Effector memory CD8-positive, alpha-beta T cell (primary cell): ENCODE data around the gene TLR5.

ENCODE experiments used
- ATAC-seq: fragments of 150-1000 bp; cut with Tn5 transposase; replicated peaks from 2 replicates; pipeline ENCODE4 v1.10.0; 2021; ENCODE audit warnings: mild to moderate bottlenecking, moderate library complexity
- DNase-seq, 3 experiments: peaks; one replicate each; pipeline ENCODE4 v3.0.0; 2021
- H3K27ac Mint-ChIP-seq, 2 donors: one replicate each; pipeline ENCODE4 v1.8.0; 2022; ENCODE audit warnings: mild to moderate bottlenecking in 2 of 2, mixed read lengths in 2 of 2, moderate library complexity in 2 of 2
- H3K27me3 Mint-ChIP-seq, 2 donors: one replicate each; pipeline ENCODE4 v1.8.0; 2022; ENCODE audit warnings: mixed read lengths in 2 of 2
- H3K36me3 Mint-ChIP-seq: one replicate; pipeline ENCODE4 v1.8.0; 2022; ENCODE audit warnings: mild to moderate bottlenecking, moderate library complexity, mixed read lengths; ENCODE audit not compliant: insufficient read depth
- H3K4me1 Mint-ChIP-seq, 2 donors: one replicate each; pipeline ENCODE4 v1.8.0; 2022; ENCODE audit warnings: low read depth in 2 of 2, mixed read lengths in 2 of 2
- H3K4me3 Mint-ChIP-seq, 2 donors: one replicate each; pipeline ENCODE4 v1.8.0; 2022; ENCODE audit warnings: mild to moderate bottlenecking in 2 of 2, mixed read lengths in 2 of 2, moderate library complexity in 2 of 2
- H3K9me3 Mint-ChIP-seq, 2 donors: one replicate each; pipeline ENCODE4 v1.8.0; 2022; ENCODE audit warnings: mixed read lengths in 2 of 2

Gene TLR5

DNA sequence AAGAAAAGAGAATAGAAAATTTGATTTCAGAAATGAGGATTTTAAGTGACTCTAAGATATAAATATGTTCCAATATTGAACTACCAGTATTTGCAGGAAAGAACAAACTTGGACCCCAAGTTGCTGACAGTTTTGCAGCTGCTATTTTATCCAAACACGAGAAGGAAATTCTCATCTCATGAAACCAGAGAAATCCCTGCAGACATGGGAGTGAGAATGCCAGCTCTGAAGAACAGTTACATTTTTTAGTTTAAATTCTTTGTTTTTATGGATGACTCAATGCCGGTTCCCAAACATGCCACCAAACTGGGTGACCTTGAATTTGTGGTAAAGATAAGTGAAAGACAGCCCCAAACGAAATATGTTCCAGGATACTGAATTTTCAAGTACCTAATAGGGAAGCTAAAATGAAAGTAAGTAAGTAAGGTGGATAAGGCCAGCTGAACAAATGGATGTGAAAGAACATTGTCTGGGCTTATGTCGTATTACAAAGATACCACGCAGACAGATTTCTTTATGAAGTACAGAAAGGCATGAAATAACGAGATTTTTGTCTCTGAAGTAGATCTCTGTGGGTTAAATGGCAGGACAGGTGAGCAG, 19.9 kb downstream of the TLR5 start:
- no peaks in the 10 kb centered on the region for H3K27me3 Mint-ChIP-seq
- H3K4me3 Mint-ChIP-seq, result peak overlapping the region; percentile 56 to 77
- H3K27ac Mint-ChIP-seq, result peak overlapping the region in 1 of 2 donors; percentile 13

DNA sequence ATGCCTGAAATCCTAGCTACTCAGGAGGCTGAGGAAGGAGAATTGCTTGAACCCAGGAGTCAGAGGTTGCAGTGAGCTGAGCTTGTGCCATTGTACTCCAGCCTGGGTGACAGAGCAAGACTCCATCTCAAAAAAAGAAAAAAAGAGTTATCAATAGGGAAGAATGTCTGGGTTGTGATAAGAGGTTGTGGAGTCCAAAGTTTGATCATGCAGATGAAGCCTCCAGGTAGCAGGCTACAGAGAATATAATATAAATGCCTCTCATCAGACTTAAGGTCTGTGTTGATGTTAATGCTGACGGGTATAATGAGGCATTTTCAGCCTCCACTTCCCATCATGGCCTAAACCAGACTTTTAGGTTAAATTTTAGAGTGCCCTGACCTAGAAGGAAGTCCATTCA, 24.6 kb downstream of the TLR5 start:
- no peak overlapping the region for H3K4me3 Mint-ChIP-seq
- DNase-seq, result no peak
- peaks cover 3% of the 10 kb centered on the region in 2 donors for H3K4me1 Mint-ChIP-seq
- H3K27me3 Mint-ChIP-seq, result peaks cover 5 to 6% of the 10 kb centered on the region in 2 donors
- H3K27ac Mint-ChIP-seq, result no peak overlapping the region
- no peaks in the 10 kb centered on the region for H3K9me3 Mint-ChIP-seq
- ATAC-seq, result no peak
- H3K36me3 Mint-ChIP-seq, result peaks cover 3% of the 10 kb centered on the region

More for the DNA sequence above, 19.9 kb downstream of the TLR5 start:
- peaks cover 5 to 6% of the 10 kb centered on the region in 2 donors for H3K4me1 Mint-ChIP-seq
- H3K36me3 Mint-ChIP-seq, result no peaks in the 10 kb centered on the region
- no peak for DNase-seq
- no peaks in the 10 kb centered on the region for H3K9me3 Mint-ChIP-seq
- peak; percentile 10 for ATAC-seq

DNA sequence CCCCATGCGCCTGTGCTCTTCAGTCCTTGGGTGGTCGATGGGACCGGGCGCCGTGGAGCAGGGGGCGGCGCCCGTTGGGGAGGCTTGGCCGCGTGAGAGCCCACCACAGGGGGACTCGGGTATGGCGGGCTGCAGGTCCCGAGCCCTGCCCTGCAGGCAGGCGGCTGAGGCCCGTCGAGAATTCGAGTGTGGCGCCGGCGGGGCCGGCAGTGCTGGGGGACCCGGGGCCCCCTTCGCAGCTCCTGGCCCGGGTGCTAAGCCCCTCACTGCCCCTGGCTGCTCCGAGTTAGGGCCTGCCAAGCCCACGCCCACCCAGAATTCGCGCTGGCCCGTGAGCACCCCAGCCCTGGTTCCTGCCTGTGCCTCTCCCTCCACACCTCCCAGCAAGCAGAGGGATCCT, 26.1 kb downstream of the TLR5 start:
- no peak for DNase-seq

DNA sequence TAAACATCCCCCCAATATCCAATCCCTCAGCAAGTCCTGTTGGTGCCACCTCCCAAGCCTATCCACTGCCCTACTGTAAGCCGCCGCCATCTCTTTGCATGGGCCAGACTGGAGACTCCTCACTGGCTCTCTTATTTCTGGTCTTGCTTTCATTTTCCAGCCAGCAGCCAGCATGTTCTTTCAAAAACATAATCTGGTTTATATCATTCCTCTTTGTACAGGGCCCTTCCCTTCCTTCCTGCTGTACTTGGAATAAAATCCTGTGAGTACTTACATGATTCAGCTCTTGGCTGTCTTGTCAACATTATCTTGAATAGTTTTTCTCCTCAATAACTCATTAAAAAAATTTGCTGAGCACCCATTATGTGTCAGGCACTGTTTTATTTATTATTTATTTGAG, 28.2 kb downstream of the TLR5 start:
- Mint-ChIP-seq H3K27ac (no peak overlapping the region), H3K9me3 (no peaks in the 10 kb centered on the region), H3K36me3 (peaks cover 3% of the 10 kb centered on the region), H3K4me1 (no peaks in the 10 kb centered on the region), H3K27me3 (peaks cover 14 to 16% of the 10 kb centered on the region in 2 donors), H3K4me3 (no peak overlapping the region)
- ATAC-seq (no peak), DNase-seq (no peak)

More for the DNA sequence above, 26.1 kb downstream of the TLR5 start:
- no peak overlapping the region for H3K27ac Mint-ChIP-seq
- no peak for ATAC-seq
- no peaks in the 10 kb centered on the region for H3K4me1 Mint-ChIP-seq
- no peak overlapping the region for H3K4me3 Mint-ChIP-seq
- H3K9me3 Mint-ChIP-seq, result no peaks in the 10 kb centered on the region
- H3K36me3 Mint-ChIP-seq, result peaks cover 3% of the 10 kb centered on the region
- peaks cover 5 to 6% of the 10 kb centered on the region in 2 donors for H3K27me3 Mint-ChIP-seq

DNA sequence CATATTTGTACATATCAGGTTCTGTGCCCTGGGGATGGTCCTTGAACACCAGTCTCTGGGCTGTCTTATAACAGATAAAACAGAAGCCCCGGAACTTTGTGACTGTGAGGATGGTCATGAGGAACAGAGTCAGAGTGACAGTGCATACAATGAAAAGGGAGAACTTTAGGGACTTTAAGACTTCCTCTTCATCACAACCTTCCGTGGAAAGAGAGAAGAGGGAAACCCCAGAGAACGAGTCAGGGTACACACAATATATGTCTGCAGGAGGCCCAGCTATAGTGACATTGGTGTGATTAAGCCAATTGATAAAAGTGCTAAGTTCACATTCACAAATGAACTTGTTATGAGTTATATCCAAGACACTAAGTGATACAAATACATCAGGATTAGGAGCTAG, 32.1 kb downstream of the TLR5 start:
- H3K27me3 Mint-ChIP-seq, result peaks cover 25 to 26% of the 10 kb centered on the region in 2 donors
- H3K9me3 Mint-ChIP-seq, result no peaks in the 10 kb centered on the region
- no peak for ATAC-seq
- no peaks in the 10 kb centered on the region for H3K36me3 Mint-ChIP-seq
- DNase-seq, result no peak
- no peak overlapping the region for H3K27ac Mint-ChIP-seq
- H3K4me3 Mint-ChIP-seq, result no peak overlapping the region
- H3K4me1 Mint-ChIP-seq, result no peaks in the 10 kb centered on the region

DNA sequence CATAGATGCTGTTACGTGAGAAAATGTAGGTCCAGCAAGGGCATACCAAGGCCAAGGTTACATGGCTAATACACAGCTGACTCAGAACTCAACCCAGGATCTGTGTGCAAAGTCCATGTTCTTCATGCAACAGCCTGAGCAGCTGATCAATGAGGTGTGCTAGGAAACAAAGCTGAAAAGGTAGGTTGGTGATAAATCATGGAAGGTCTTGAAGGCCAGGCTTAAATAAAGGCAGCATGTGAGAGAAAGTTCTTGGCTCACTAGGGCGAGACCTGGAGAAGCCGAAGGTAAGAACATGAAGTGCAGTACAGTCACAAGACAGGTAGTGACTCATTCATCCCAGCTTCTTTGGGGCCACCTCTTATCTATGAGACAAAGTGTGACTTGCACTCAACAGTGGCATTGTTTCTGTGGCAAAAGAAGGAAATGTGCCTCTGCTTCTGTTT, 33.4 kb downstream of the TLR5 start:
- H3K27ac Mint-ChIP-seq, result no peak overlapping the region
- H3K9me3 Mint-ChIP-seq, result no peaks in the 10 kb centered on the region
- no peaks in the 10 kb centered on the region for H3K4me1 Mint-ChIP-seq
- no peaks in the 10 kb centered on the region for H3K36me3 Mint-ChIP-seq
- DNase-seq (no peak), ATAC-seq (no peak)
- H3K27me3 Mint-ChIP-seq, result peaks cover 28 to 30% of the 10 kb centered on the region in 2 donors
- no peak overlapping the region for H3K4me3 Mint-ChIP-seq

DNA sequence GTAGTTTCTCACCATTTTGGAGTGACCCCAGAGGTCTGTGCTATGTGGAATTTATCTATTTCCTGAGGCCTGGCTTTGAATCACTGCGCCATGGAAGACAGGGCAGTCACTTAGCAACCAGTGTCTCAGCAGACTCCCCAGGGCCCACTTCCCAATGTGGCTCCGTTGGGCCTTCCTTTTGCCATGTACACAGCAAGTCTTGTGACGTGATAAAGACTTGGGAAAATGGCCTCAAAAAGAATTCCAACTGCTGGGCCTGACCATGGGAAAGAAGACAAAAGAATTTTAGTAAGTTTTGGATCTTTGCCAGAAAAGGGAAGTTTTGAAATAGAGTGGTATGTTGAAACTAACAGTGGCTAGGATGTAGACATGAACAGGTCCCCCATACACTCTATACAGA, 36.2 kb downstream of the TLR5 start:
- Mint-ChIP-seq H3K4me3 (no peak overlapping the region), H3K27ac (no peak overlapping the region), H3K9me3 (no peaks in the 10 kb centered on the region), H3K27me3 (peaks cover 28 to 49% of the 10 kb centered on the region in 2 donors), H3K36me3 (no peaks in the 10 kb centered on the region), H3K4me1 (no peaks in the 10 kb centered on the region)
- ATAC-seq (no peak), DNase-seq (no peak)

DNA sequence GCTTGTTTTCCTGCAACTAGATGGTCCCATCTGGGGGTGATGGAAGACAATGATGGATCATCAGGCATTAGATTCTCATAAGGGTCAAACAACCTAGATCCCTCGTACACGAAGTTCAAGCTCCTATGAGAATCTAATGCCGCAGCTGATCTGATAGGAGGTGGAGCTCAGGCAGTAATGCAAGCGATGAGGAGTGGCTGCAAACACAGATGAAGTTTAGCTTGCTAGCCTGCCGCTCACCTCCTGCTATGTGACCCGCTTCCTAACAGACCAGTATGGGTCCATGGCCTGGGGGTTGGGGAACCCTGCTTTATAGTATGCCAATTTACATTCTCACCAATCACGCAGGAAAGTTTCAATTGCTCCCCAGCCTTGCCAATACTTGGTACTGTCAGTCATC, 37.5 kb downstream of the TLR5 start:
- no peaks in the 10 kb centered on the region for H3K36me3 Mint-ChIP-seq
- no peaks in the 10 kb centered on the region for H3K4me1 Mint-ChIP-seq
- no peak for ATAC-seq
- H3K4me3 Mint-ChIP-seq, result no peak overlapping the region
- H3K27ac Mint-ChIP-seq, result no peak overlapping the region
- no peak for DNase-seq
- H3K9me3 Mint-ChIP-seq, result no peaks in the 10 kb centered on the region
- peaks cover 28 to 53% of the 10 kb centered on the region in 2 donors for H3K27me3 Mint-ChIP-seq

DNA sequence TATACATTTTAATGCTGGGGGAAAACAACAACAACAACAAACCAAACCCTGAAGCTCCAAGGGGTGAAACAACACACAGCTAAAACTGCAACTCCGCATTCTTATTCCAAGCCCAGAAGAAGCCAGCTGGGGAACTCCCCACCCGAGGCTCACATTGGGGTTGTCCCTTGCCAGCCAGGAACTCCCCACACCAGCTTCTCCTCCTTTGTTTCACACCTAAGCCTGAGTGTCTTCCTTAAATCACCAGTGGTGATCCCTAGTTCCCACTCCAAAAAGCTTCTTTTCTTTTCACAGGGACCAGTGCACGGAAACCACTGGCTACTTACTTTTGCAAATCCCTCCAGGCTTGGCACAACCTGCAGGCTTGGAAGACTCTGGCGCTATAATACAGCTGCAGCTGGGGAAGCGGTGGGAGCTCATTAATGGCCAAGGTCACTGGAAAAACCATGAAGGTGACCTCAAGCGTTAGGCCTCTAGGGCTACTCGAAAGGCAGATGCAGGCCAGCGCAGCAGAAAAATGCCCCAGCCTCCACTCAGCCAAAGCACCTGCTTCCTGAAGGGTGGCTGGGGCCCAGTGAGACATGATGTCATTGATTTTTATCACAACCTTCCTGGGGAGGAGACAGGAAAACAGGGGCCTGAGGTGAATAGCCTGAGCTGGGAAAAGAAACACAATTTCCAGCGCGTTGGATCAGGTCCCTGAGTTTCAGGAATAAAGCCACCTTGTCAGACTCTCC, 40.1 kb downstream of the TLR5 start:
- Mint-ChIP-seq H3K27ac (no peak overlapping the region), H3K27me3 (peaks cover 30 to 65% of the 10 kb centered on the region in 2 donors)
- no peak for DNase-seq

DNA sequence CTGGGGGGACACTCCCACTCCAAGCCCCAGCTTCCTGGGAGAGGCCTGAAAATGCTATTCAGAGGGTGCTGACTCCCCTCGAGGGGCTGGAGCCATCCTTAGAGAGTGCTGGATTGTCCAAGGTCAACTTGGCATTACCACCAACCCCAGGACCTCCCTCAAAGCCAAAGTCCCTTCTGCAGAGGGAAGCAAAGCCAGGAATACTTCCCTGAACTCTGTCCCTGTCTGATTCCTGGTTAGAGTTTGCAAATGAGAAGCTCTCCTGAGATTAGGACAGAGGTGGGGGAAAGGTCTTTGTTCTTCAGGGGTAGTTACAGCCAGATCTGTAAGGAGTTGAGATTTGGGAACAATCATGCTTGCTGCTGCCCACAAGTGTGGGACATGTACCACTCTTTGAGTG, 45.3 kb downstream of the TLR5 start:
- no peak for ATAC-seq
- peaks cover 38 to 63% of the 10 kb centered on the region in 2 donors for H3K27me3 Mint-ChIP-seq
- DNase-seq, result no peak
- no peaks in the 10 kb centered on the region for H3K4me1 Mint-ChIP-seq
- peaks cover 0 to 4% of the 10 kb centered on the region in 2 donors for H3K9me3 Mint-ChIP-seq
- H3K36me3 Mint-ChIP-seq, result no peaks in the 10 kb centered on the region
- no peak overlapping the region for H3K27ac Mint-ChIP-seq
- no peak overlapping the region for H3K4me3 Mint-ChIP-seq

More for the DNA sequence above, 40.1 kb downstream of the TLR5 start:
- H3K4me1 Mint-ChIP-seq, result no peaks in the 10 kb centered on the region
- H3K4me3 Mint-ChIP-seq, result no peak overlapping the region
- peaks cover 0 to 4% of the 10 kb centered on the region in 2 donors for H3K9me3 Mint-ChIP-seq
- H3K36me3 Mint-ChIP-seq, result no peaks in the 10 kb centered on the region
- ATAC-seq, result no peak

DNA sequence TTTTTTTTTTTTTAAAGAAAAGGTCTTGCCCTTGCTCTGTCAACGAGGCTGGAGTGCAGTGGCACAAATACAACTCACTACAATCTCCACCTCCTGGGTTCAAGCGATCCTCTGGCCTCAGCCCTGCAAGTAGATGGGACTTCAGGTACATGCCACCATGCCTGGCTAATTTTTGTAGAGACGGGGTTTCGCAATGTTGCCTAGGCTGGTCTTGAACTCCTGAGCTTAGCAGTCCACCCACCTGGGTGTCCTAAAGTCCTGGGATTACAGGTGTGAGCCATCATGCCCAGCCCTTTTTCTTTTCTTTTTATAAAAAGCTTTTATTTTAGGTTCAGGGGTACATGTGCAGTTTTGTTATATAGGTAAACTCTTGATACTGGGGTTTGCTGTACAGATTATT, 47.2 kb downstream of the TLR5 start:
- peaks cover 0 to 4% of the 10 kb centered on the region in 2 donors for H3K9me3 Mint-ChIP-seq
- ATAC-seq, result no peak

DNA sequence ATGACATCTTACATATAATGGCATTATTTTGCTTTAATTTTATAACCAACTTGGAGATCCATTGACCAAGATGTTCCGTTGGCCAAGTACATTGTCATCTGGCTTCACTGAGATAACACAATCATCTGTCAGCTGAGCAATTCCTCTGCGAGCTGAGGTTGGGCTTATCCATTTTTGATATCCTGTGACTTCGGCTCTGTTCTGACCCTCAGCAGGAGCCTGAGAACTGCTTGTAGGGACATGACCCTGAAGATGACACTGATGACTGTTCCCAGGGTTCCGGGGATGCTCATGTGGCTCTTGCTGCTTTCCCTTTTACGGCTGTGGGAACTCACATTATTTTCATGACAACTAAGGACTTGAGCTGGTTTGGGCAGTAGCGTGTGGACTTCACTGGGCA, 51.2 kb downstream of the TLR5 start:
- Mint-ChIP-seq H3K4me3 (no peak overlapping the region), H3K27me3 (peaks cover 18 to 22% of the 10 kb centered on the region in 2 donors), H3K27ac (no peak overlapping the region), H3K36me3 (no peaks in the 10 kb centered on the region), H3K4me1 (peaks cover 0 to 2% of the 10 kb centered on the region in 2 donors), H3K9me3 (no peaks in the 10 kb centered on the region)
- DNase-seq (no peak), ATAC-seq (no peak)

More for the DNA sequence above, 47.2 kb downstream of the TLR5 start:
- Mint-ChIP-seq H3K36me3 (no peaks in the 10 kb centered on the region), H3K4me1 (no peaks in the 10 kb centered on the region), H3K4me3 (no peak overlapping the region), H3K27me3 (peaks cover 30 to 45% of the 10 kb centered on the region in 2 donors), H3K27ac (no peak overlapping the region)
- DNase-seq, result no peak

DNA sequence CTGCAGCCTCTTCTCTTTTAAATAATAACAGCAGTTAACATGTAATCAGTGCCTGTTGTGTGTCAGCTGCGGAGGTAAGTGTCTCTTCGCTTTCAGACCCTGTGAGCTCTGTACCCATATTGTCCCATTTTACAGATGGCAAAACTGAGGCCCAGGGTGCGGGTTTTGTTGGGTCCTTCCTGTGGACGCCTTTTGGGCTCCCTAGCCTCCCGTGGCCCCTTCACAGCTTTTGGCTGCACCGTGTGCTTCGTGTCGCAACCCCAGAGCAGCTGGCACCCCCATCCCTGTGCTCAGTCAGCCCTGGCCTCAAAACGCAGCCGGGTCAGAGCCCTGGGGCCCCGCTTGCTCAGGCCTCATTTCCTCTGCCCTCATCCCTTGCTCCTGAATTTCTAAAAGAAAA, 53.8 kb downstream of the TLR5 start:
- Mint-ChIP-seq H3K9me3 (no peaks in the 10 kb centered on the region), H3K4me1 (peaks cover 0 to 2% of the 10 kb centered on the region in 2 donors), H3K36me3 (no peaks in the 10 kb centered on the region), H3K27ac (no peak overlapping the region), H3K4me3 (no peak overlapping the region), H3K27me3 (peaks cover 10 to 16% of the 10 kb centered on the region in 2 donors)
- ATAC-seq (no peak), DNase-seq (no peak)

DNA sequence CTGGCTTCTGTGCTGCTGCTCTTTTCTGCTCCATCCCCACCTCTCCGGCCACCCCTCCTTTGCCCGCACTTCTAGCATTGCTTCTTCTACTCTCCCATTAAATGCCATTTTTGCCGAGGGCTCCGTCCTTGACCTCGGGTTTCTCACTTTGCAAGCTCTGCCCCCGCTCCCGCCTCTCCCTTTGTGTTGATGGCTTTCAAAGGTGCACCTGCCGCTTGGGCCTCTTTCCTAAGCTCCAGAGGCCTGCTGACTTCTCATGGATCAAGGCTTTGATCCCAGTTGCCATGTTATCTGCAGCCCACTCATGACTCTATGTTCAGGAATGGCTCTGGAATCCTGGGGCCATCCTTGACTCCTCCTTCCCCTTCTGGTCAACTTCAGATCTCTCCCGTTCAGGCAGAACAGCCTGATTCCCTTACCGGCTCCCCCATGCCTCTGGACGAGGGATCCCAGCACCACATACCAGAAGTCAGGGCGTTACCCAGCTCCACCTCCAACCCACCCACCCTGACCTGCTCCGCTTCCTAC, 54.3 kb downstream of the TLR5 start:
- ATAC-seq (no peak), DNase-seq (no peak)
- H3K27me3 Mint-ChIP-seq, result peaks cover 10 to 16% of the 10 kb centered on the region in 2 donors
- no peaks in the 10 kb centered on the region for H3K36me3 Mint-ChIP-seq
- H3K9me3 Mint-ChIP-seq, result no peaks in the 10 kb centered on the region
- peaks cover 0 to 2% of the 10 kb centered on the region in 2 donors for H3K4me1 Mint-ChIP-seq
- no peak overlapping the region for H3K27ac Mint-ChIP-seq
- no peak overlapping the region for H3K4me3 Mint-ChIP-seq
